SK-MEL-5 (cell line): ENCODE data around the gene FBXW12. TPM values are rescaled to one million over a fixed set of nuclear protein-coding genes. Genes with fewer than 3 reads are reported as not detected.

Experiments
- DNase-seq: peaks from one replicate; pipeline ENCODE4 v3.0.0-alpha.2; 2016; ENCODE audit warnings: low read depth, low spot score
- in situ Hi-C: cut with HindIII; loops from 2 replicates; pipeline ENCODE4 v1.10.0; 2016; ENCODE audit warnings: low sequenced_read_pairs, high pct_unique_total_duplicates, low pct_unique_long_range_greater_than_20kb
- total RNA-seq: library from RNA; depleted of rRNA; stranded (reverse); fragments of >200 nt; shearing (Covaris generic); gene quantifications from 2 replicates; pipeline ENCODE4 v1.2.3, GENCODE V29; 2014

The FBXW12 gene
- total RNA-seq, 1 experiment from 2014 or later: not detected

GRCh38 chr3:48414376-48415250, 42.6 kb downstream of the FBXW12 start:
- in situ Hi-C loops: no loop called here
- no peak for DNase-seq

GRCh38 chr3:48415251-48415953, 43.4 kb downstream of the FBXW12 start:
- in situ Hi-C loops: no loop called here
- DNase-seq: no peak

- in situ Hi-C loops: no loop called here
- no peak for DNase-seq
Observed at GRCh38 chr3:48416091-48416505, 44.1 kb downstream of the FBXW12 start.

GRCh38 chr3:48416546-48416945, 44.5 kb downstream of the FBXW12 start:
- DNase-seq: no peak
- in situ Hi-C loops: no loop called here

- DNase-seq: no peak
- in situ Hi-C loops: no loop called here
Observed at GRCh38 chr3:48417529-48418108, 45.6 kb downstream of the FBXW12 start.

GRCh38 chr3:48418140-48418539, 46.1 kb downstream of the FBXW12 start:
- DNase-seq: no peak
- in situ Hi-C loops: no loop called here

- in situ Hi-C loops: no loop called here
Observed at GRCh38 chr3:48418651-48419050, 46.6 kb downstream of the FBXW12 start.

GRCh38 chr3:48419149-48419548, 47.1 kb downstream of the FBXW12 start:
- DNase-seq: no peak
- in situ Hi-C loops: no loop called here

More at GRCh38 chr3:48418651-48419050, 46.6 kb downstream of the FBXW12 start:
- no peak for DNase-seq

- in situ Hi-C loops: no loop called here
Observed at GRCh38 chr3:48419597-48419996, 47.6 kb downstream of the FBXW12 start.

GRCh38 chr3:48420561-48420960, 48.5 kb downstream of the FBXW12 start:
- in situ Hi-C loops: no loop called here
- DNase-seq: no peak

More at GRCh38 chr3:48419597-48419996, 47.6 kb downstream of the FBXW12 start:
- no peak for DNase-seq

- in situ Hi-C loops: no loop called here
- DNase-seq: no peak
Observed at GRCh38 chr3:48422272-48422671, 50.3 kb downstream of the FBXW12 start.

- DNase-seq: no peak
- in situ Hi-C loops: no loop called here
Observed at GRCh38 chr3:48422681-48423080, 50.7 kb downstream of the FBXW12 start.

- in situ Hi-C loops: no loop called here
- DNase-seq: no peak
Observed at GRCh38 chr3:48423241-48423882, 51.3 kb downstream of the FBXW12 start.

GRCh38 chr3:48423883-48424695, 52.1 kb downstream of the FBXW12 start:
- in situ Hi-C loops: no loop called here
- DNase-seq: no peak

- DNase-seq: no peak
- in situ Hi-C loops: no loop called here
Observed at GRCh38 chr3:48425281-48425812, 53.3 kb downstream of the FBXW12 start.

GRCh38 chr3:48426401-48426909, 54.4 kb downstream of the FBXW12 start:
- in situ Hi-C loops: no loop called here
- DNase-seq: peak; percentile 62
